ENCODE data around the gene OR8D2. TPM values are rescaled to one million over a fixed set of nuclear protein-coding genes. Genes with fewer than 3 reads are reported as not detected.
A peak's percentile ranks its signal among the peaks of the same experiment; 100 is the strongest.

Gene OR8D2, protein sequence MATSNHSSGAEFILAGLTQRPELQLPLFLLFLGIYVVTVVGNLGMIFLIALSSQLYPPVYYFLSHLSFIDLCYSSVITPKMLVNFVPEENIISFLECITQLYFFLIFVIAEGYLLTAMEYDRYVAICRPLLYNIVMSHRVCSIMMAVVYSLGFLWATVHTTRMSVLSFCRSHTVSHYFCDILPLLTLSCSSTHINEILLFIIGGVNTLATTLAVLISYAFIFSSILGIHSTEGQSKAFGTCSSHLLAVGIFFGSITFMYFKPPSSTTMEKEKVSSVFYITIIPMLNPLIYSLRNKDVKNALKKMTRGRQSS
- polyA plus RNA-seq (2013, experiment 1 of 2), result not detected
- polyA plus RNA-seq (2013, experiment 2 of 2), result not detected

DNA sequence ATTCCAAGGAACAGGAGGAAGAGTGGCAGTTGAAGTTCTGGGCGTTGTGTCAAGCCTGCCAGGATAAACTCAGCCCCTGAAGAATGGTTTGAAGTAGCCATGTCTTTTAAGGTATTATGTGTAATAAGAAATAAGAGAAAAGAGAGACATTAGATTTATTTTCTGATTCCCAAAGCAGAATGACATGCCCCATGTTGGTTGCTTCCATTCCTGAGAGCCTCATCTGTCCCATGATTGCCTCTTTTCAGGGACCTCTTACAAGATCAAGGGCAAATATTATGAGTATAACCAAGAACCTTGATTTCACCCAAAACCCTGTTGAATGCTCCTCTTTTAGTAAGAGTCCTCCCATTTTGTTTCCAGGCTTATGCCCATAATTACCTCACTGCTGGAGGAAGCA, at the start of gene OR8D2:
Gene OR8D2, minus strand, starts transcription at position 101 of the 400 bp plus-strand sequence. Its CDS starts 0 bp downstream, at position 101.
- H4K91ac ChIP-seq (ENCODE audit: low read length), result no peak within 1 kb of the TSS
- H3K18ac ChIP-seq (ENCODE audit: low read depth in 1 of 2, low read length in 2 of 2), result no peak within 1 kb of the TSS
- H3K4me3 ChIP-seq (ENCODE audit: insufficient read depth in 1 of 2, low read depth in 1 of 2, low read length in 2 of 2), result no peak within 1 kb of the TSS
- no peak within 1 kb of the TSS for H2AFZ ChIP-seq (ENCODE audit: low read depth, low read length)
- H3K4me2 ChIP-seq (ENCODE audit: low read length, poor library complexity, severe bottlenecking), result no peak within 1 kb of the TSS
- H3K9ac ChIP-seq (ENCODE audit: low read length), result no peak within 1 kb of the TSS
- H3K36me3 ChIP-seq (ENCODE audit: control insufficient read depth in 1 of 2, insufficient read depth in 2 of 2, low read depth in 1 of 2, low read length in 2 of 2), result no peaks in the 10 kb centered on the region
- no peak within 1 kb of the TSS for H2AK5ac ChIP-seq (ENCODE audit: low read length, severe bottlenecking)
- H2BK15ac ChIP-seq (ENCODE audit: low read depth, poor library complexity, severe bottlenecking), result no peak within 1 kb of the TSS
- no peak within 1 kb of the TSS for H3K23ac ChIP-seq (ENCODE audit: low read length in 2 of 2)
- H3K27me3 ChIP-seq (ENCODE audit: control insufficient read depth in 1 of 2, insufficient read depth in 1 of 2, low read length in 2 of 2), result peaks cover 0 to 3% of the 10 kb centered on the region in 2 experiments
- no peak within 1 kb of the TSS for H2BK5ac ChIP-seq (ENCODE audit: low read depth, low read length, poor library complexity, severe bottlenecking)
- no peak within 1 kb of the TSS for H2BK12ac ChIP-seq (ENCODE audit: low read length in 2 of 2)
- H3K4me1 ChIP-seq (ENCODE audit: control insufficient read depth, insufficient read depth, low read depth, low read length), result no peaks in the 10 kb centered on the region
- no peaks in the 10 kb centered on the region for H3K9me3 ChIP-seq (ENCODE audit: control insufficient read depth, low read length)
- no peak within 1 kb of the TSS for H4K8ac ChIP-seq (ENCODE audit: low read length)
- H3K79me1 ChIP-seq (replicated peaks; ENCODE audit: low read length, poor library complexity, severe bottlenecking), result no peaks in the 10 kb centered on the region
- no peak within 1 kb of the TSS for H3K27ac ChIP-seq (ENCODE audit: low read length, poor library complexity, severe bottlenecking)
- no peak within 1 kb of the TSS for H3K4ac ChIP-seq (ENCODE audit: low read depth in 1 of 2, low read length in 2 of 2)
- no peak for DNase-seq
- no peak within 1 kb of the TSS for H2BK120ac ChIP-seq (ENCODE audit: low read depth, low read length)
- 56% methylated on average over 1 of the region's 1 CpG for WGBS
- H3K14ac ChIP-seq (ENCODE audit: low read length in 2 of 2), result no peak within 1 kb of the TSS

DNA sequence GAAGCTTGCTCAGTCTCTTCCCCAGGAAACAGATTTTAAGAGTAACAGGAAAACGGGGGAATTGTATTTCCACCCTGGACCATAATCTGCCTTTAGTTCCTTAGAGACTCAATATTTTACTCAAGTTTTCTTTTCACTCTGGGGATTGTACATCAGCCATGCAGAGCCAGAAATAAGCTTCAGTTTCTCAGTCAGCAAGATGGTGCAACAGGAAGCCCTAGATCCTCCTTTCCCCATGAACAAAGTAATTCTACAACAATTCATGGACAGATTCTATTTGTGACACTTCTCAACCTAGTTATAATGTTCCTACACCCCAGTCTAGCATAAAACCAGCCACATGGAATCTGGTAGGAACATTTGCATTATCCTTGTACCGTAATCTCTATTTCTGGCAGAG, 39.6 kb upstream of the OR8D2 start:
- 48% methylated on average over 2 of the region's 2 CpGs for WGBS
- Histone ChIP-seq H3K27me3 (ENCODE audit: control insufficient read depth in 1 of 2, insufficient read depth in 1 of 2, low read length in 2 of 2) (no peaks in the 10 kb centered on the region), H2BK5ac (ENCODE audit: low read depth, low read length, poor library complexity, severe bottlenecking) (no peak overlapping the region)

DNA sequence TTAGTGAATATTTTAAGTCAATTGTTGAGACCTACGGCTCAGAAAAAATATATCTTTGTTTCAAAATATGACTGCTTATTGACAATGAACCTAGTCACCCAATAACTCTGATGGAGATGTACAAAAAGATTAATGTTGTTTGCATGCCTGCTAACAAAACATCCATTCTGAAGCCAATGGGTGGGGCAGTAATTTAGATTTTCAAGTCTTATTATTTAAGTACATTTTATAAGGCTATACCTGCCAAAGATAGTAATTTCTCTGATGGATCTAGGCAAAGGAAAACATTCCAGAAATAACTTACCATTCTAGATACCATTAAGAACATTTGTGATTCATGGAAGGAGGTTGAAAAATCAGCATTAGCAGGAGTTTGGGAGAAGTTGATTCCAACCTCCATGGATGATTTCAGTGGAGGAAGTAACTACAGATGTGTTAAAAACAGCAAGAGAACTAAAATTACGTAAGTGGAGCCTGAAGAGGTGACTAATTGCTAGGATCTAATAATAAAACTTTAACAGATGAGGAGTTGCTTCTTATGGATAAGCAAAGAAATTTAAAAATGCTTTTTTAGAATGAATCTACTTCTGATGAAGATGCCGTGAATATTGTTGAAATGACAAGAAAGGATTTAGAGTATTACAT, 26.4 kb upstream of the OR8D2 start:
- DNase-seq, result no peak
- Histone ChIP-seq H3K4me2 (ENCODE audit: low read length, poor library complexity, severe bottlenecking) (no peak overlapping the region), H3K79me1 (replicated peaks; ENCODE audit: low read length, poor library complexity, severe bottlenecking) (no peaks in the 10 kb centered on the region), H3K36me3 (ENCODE audit: control insufficient read depth in 1 of 2, insufficient read depth in 2 of 2, low read depth in 1 of 2, low read length in 2 of 2) (no peaks in the 10 kb centered on the region), H3K14ac (ENCODE audit: low read length in 2 of 2) (no peak overlapping the region), H4K8ac (ENCODE audit: low read length) (no peak overlapping the region), H3K18ac (ENCODE audit: low read depth in 1 of 2, low read length in 2 of 2) (no peak overlapping the region), H3K9me3 (ENCODE audit: control insufficient read depth, low read length) (peaks cover 21% of the 10 kb centered on the region), H3K23ac (ENCODE audit: low read length in 2 of 2) (no peak overlapping the region), H4K91ac (ENCODE audit: low read length) (no peak overlapping the region), H2BK15ac (ENCODE audit: low read depth, poor library complexity, severe bottlenecking) (no peak overlapping the region), H2AFZ (ENCODE audit: low read depth, low read length) (no peak overlapping the region), H3K27me3 (ENCODE audit: control insufficient read depth in 1 of 2, insufficient read depth in 1 of 2, low read length in 2 of 2) (no peaks in the 10 kb centered on the region), H3K4ac (ENCODE audit: low read depth in 1 of 2, low read length in 2 of 2) (no peak overlapping the region), H3K4me1 (ENCODE audit: control insufficient read depth, insufficient read depth, low read depth, low read length) (no peaks in the 10 kb centered on the region), H2AK5ac (ENCODE audit: low read length, severe bottlenecking) (no peak overlapping the region), H2BK12ac (ENCODE audit: low read length in 2 of 2) (no peak overlapping the region), H3K27ac (ENCODE audit: low read length, poor library complexity, severe bottlenecking) (no peak overlapping the region), H2BK120ac (ENCODE audit: low read depth, low read length) (no peak overlapping the region), H3K9ac (ENCODE audit: low read length) (no peak overlapping the region), H3K4me3 (ENCODE audit: insufficient read depth in 1 of 2, low read depth in 1 of 2, low read length in 2 of 2) (no peak overlapping the region), H2BK5ac (ENCODE audit: low read depth, low read length, poor library complexity, severe bottlenecking) (no peak overlapping the region)
- WGBS, result 93% methylated on average over 2 of the region's 3 CpGs

More for the DNA sequence above, 39.6 kb upstream of the OR8D2 start:
- no peak overlapping the region for H3K14ac ChIP-seq (ENCODE audit: low read length in 2 of 2)
- no peak overlapping the region for H2AFZ ChIP-seq (ENCODE audit: low read depth, low read length)
- no peak overlapping the region for H2BK120ac ChIP-seq (ENCODE audit: low read depth, low read length)
- no peaks in the 10 kb centered on the region for H3K36me3 ChIP-seq (ENCODE audit: control insufficient read depth in 1 of 2, insufficient read depth in 2 of 2, low read depth in 1 of 2, low read length in 2 of 2)
- no peak overlapping the region for H2BK15ac ChIP-seq (ENCODE audit: low read depth, poor library complexity, severe bottlenecking)
- H3K4me3 ChIP-seq (ENCODE audit: insufficient read depth in 1 of 2, low read depth in 1 of 2, low read length in 2 of 2), result no peak overlapping the region
- no peak overlapping the region for H3K4me2 ChIP-seq (ENCODE audit: low read length, poor library complexity, severe bottlenecking)
- H3K18ac ChIP-seq (ENCODE audit: low read depth in 1 of 2, low read length in 2 of 2), result no peak overlapping the region
- no peak overlapping the region for H2BK12ac ChIP-seq (ENCODE audit: low read length in 2 of 2)
- no peak overlapping the region for H4K91ac ChIP-seq (ENCODE audit: low read length)
- no peak overlapping the region for H4K8ac ChIP-seq (ENCODE audit: low read length)
- no peaks in the 10 kb centered on the region for H3K4me1 ChIP-seq (ENCODE audit: control insufficient read depth, insufficient read depth, low read depth, low read length)
- H3K9me3 ChIP-seq (ENCODE audit: control insufficient read depth, low read length), result no peaks in the 10 kb centered on the region
- no peak overlapping the region for H2AK5ac ChIP-seq (ENCODE audit: low read length, severe bottlenecking)
- no peak overlapping the region for H3K4ac ChIP-seq (ENCODE audit: low read depth in 1 of 2, low read length in 2 of 2)
- DNase-seq, result no peak
- no peak overlapping the region for H3K9ac ChIP-seq (ENCODE audit: low read length)
- H3K23ac ChIP-seq (ENCODE audit: low read length in 2 of 2), result no peak overlapping the region
- H3K79me1 ChIP-seq (replicated peaks; ENCODE audit: low read length, poor library complexity, severe bottlenecking), result no peaks in the 10 kb centered on the region
- H3K27ac ChIP-seq (ENCODE audit: low read length, poor library complexity, severe bottlenecking), result no peak overlapping the region

DNA sequence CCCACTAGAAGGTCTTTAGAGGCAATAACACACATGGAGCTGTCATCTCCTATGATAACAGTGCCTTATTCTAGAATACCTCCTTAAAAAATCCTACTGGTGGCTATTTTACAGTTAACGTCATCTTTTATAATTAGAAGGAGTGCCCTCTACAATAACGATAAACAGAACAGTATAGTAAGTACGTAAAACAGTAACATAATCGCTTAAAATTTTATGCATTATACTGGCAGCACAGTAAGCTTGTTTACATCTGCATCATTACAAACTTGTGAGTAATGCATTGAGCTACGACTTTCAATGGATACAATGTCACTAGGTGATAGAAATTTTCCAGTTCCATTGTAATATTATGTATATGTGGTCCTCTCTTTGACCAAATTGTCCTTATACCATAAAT, 24.3 kb upstream of the OR8D2 start:
- H2BK15ac ChIP-seq (ENCODE audit: low read depth, poor library complexity, severe bottlenecking), result no peak overlapping the region
- no peak overlapping the region for H2AFZ ChIP-seq (ENCODE audit: low read depth, low read length)
- H3K4me2 ChIP-seq (ENCODE audit: low read length, poor library complexity, severe bottlenecking), result no peak overlapping the region
- no peak overlapping the region for H2BK12ac ChIP-seq (ENCODE audit: low read length in 2 of 2)
- H3K36me3 ChIP-seq (ENCODE audit: control insufficient read depth in 1 of 2, insufficient read depth in 2 of 2, low read depth in 1 of 2, low read length in 2 of 2), result no peaks in the 10 kb centered on the region
- H3K18ac ChIP-seq (ENCODE audit: low read depth in 1 of 2, low read length in 2 of 2), result no peak overlapping the region
- no peak overlapping the region for H3K14ac ChIP-seq (ENCODE audit: low read length in 2 of 2)
- H2AK5ac ChIP-seq (ENCODE audit: low read length, severe bottlenecking), result no peak overlapping the region
- peak; percentile 3 for DNase-seq
- H4K8ac ChIP-seq (ENCODE audit: low read length), result no peak overlapping the region
- no peaks in the 10 kb centered on the region for H3K4me1 ChIP-seq (ENCODE audit: control insufficient read depth, insufficient read depth, low read depth, low read length)
- no peak overlapping the region for H3K27ac ChIP-seq (ENCODE audit: low read length, poor library complexity, severe bottlenecking)
- no peak overlapping the region for H3K4me3 ChIP-seq (ENCODE audit: insufficient read depth in 1 of 2, low read depth in 1 of 2, low read length in 2 of 2)
- no peak overlapping the region for H2BK120ac ChIP-seq (ENCODE audit: low read depth, low read length)
- H3K4ac ChIP-seq (ENCODE audit: low read depth in 1 of 2, low read length in 2 of 2), result no peak overlapping the region
- H3K9me3 ChIP-seq (ENCODE audit: control insufficient read depth, low read length), result peaks cover 10% of the 10 kb centered on the region
- WGBS, result 100% methylated on average over 1 of the region's 5 CpGs
- no peaks in the 10 kb centered on the region for H3K27me3 ChIP-seq (ENCODE audit: control insufficient read depth in 1 of 2, insufficient read depth in 1 of 2, low read length in 2 of 2)
- H2BK5ac ChIP-seq (ENCODE audit: low read depth, low read length, poor library complexity, severe bottlenecking), result no peak overlapping the region
- no peak overlapping the region for H4K91ac ChIP-seq (ENCODE audit: low read length)
- H3K9ac ChIP-seq (ENCODE audit: low read length), result no peak overlapping the region
- H3K79me1 ChIP-seq (replicated peaks; ENCODE audit: low read length, poor library complexity, severe bottlenecking), result no peaks in the 10 kb centered on the region
- no peak overlapping the region for H3K23ac ChIP-seq (ENCODE audit: low read length in 2 of 2)

Measured in mesenchymal stem cell (in vitro differentiated cells and primary cell).